Stromal cell of bone marrow (primary cell): ENCODE measurements around the gene IL22RA1.

Experiments
- DNase-seq: peaks from one replicate; pipeline ENCODE4 v3.0.0-alpha.2; 2012; ENCODE audit warnings: low read depth

The IL22RA1 gene

GRCh38 chr1:24074817-24075589 is 67.9 kb downstream of the IL22RA1 start:
- no peak for DNase-seq

- no peak for DNase-seq
Observed at GRCh38 chr1:24074196-24074595, 68.7 kb downstream of the IL22RA1 start.

GRCh38 chr1:24071941-24072340 is 71.0 kb downstream of the IL22RA1 start:
- no peak for DNase-seq

GRCh38 chr1:24070821-24071393 is 72.0 kb downstream of the IL22RA1 start:
- DNase-seq: peak; percentile 50

- no peak for DNase-seq
Observed at GRCh38 chr1:24069817-24070216, 73.1 kb downstream of the IL22RA1 start.
